IMR-90 (cell line): ENCODE measurements around the gene COLEC11. TPM values are rescaled to one million over a fixed set of nuclear protein-coding genes. Genes with fewer than 3 reads are reported as not detected.
A peak's percentile ranks its signal among the peaks of the same experiment; 100 is the strongest.

ENCODE experiments used
- ATAC-seq: fragments of 200-7000 bp; cut with Tn5 transposase; 2 replicates; pipeline ENCODE4 v1.9.1; 2020; ENCODE audit warnings: low read depth, mild to moderate bottlenecking, moderate library complexity
- BruUV-seq: library from RNA; stranded (reverse); fragments of 400-500 nt; replicated peaks from 2 replicates; lab custom pipeline; 2021; lab: Mats Ljungman, UMichigan
- CTCF ChIA-PET: fragments of 300-600 bp; formaldehyde crosslinking; extraction: SDS; loops from one replicate; lab custom pipeline; 2021; ENCODE audit warnings: antibody characterized with exemption; lab: Yijun Ruan, JAX
- POLR2A ChIA-PET: fragments of 300-600 bp; sonication (Branson Sonifier 250); formaldehyde crosslinking; loops from one replicate; lab custom pipeline; 2022; ENCODE audit warnings: antibody characterized with exemption; ENCODE audit not compliant: unreplicated experiment; lab: Charles Lee
- DNase-seq: peaks from one replicate; pipeline ENCODE4 v3.0.0; 2013
- H2AFZ ChIP-seq: replicated peaks from 2 replicates; pipeline ENCODE3; 2013; ENCODE audit warnings: low read length, mild to moderate bottlenecking; ENCODE audit not compliant: poor library complexity
- H2AK5ac ChIP-seq: 2 replicates; pipeline ENCODE4 v1.6.1; 2013; ENCODE audit warnings: low read depth, low read length, inconsistent platforms
- H2AK9ac ChIP-seq: replicated peaks from 2 replicates; pipeline ENCODE3; 2013; ENCODE audit warnings: mild to moderate bottlenecking, low read depth, low read length, moderate library complexity; ENCODE audit not compliant: poor library complexity
- H2BK120ac ChIP-seq: 2 replicates; pipeline ENCODE4 v1.6.1; 2013; ENCODE audit warnings: low read depth, low read length, inconsistent platforms
- H2BK15ac ChIP-seq: 3 replicates; pipeline ENCODE4 v1.6.1; 2013; ENCODE audit warnings: low read depth, low read length, inconsistent platforms
- H2BK20ac ChIP-seq: 2 replicates; pipeline ENCODE4 v1.6.1; 2013; ENCODE audit warnings: low read depth, mild to moderate bottlenecking, inconsistent platforms, low read length, moderate library complexity
- H2BK5ac ChIP-seq: 2 replicates; pipeline ENCODE4 v1.6.1; 2013; ENCODE audit warnings: mild to moderate bottlenecking, low read depth, low read length, inconsistent platforms; ENCODE audit not compliant: poor library complexity, severe bottlenecking
- H3K14ac ChIP-seq: replicated peaks from 2 replicates; pipeline ENCODE4 v1.6.1; 2013; ENCODE audit warnings: low read depth, low read length, inconsistent platforms
- H3K18ac ChIP-seq: 2 replicates; pipeline ENCODE4 v1.6.1; 2013; ENCODE audit warnings: low read depth, low read length, control low read depth
- H3K23ac ChIP-seq: 2 replicates; pipeline ENCODE4 v1.6.1; 2013; ENCODE audit warnings: low read depth, low read length, inconsistent platforms
- H3K27ac ChIP-seq: 2 replicates; pipeline ENCODE4 v1.5.1; 2013; ENCODE audit warnings: mild to moderate bottlenecking, control low read depth, low read length; ENCODE audit not compliant: insufficient read depth
- H3K27me3 ChIP-seq: 2 replicates; pipeline ENCODE4 v1.6.1; 2013; ENCODE audit warnings: low read length; ENCODE audit not compliant: control insufficient read depth, insufficient read depth
- H3K36me3 ChIP-seq: 2 replicates; pipeline ENCODE4 v1.6.1; 2013; ENCODE audit warnings: low read length, mixed read lengths; ENCODE audit not compliant: control insufficient read depth, insufficient read depth
- H3K4ac ChIP-seq: 2 replicates; pipeline ENCODE4 v1.6.1; 2013; ENCODE audit warnings: low read depth, low read length, inconsistent platforms
- H3K4me1 ChIP-seq: 2 replicates; pipeline ENCODE4 v1.6.1; 2013; ENCODE audit warnings: low read length, mixed read lengths; ENCODE audit not compliant: control insufficient read depth, insufficient read depth
- H3K4me2 ChIP-seq: 2 replicates; pipeline ENCODE4 v1.6.1; 2013; ENCODE audit warnings: low read depth, mild to moderate bottlenecking, control low read depth, low read length, moderate library complexity
- H3K4me3 ChIP-seq: 2 replicates; pipeline ENCODE4 v1.5.1; 2013; ENCODE audit warnings: low read depth, mild to moderate bottlenecking, control low read depth, low read length, moderate library complexity; ENCODE audit not compliant: insufficient read depth
- H3K56ac ChIP-seq: 2 replicates; pipeline ENCODE4 v1.6.1; 2013; ENCODE audit warnings: low read length, inconsistent platforms; ENCODE audit not compliant: insufficient read depth; ENCODE audit errors: extremely low read depth
- H3K79me1 ChIP-seq, 2 experiments: 2 replicates each; pipeline ENCODE4 v1.6.1; 2013; ENCODE audit warnings: low read length in 2 of 2, inconsistent platforms in 1 of 2, low read depth in 1 of 2
- H3K9ac ChIP-seq: 2 replicates; pipeline ENCODE4 v1.6.1; 2013; ENCODE audit warnings: low read depth, low read length, control low read depth
- H3K9me1 ChIP-seq: 2 replicates; pipeline ENCODE4 v1.6.1; 2013; ENCODE audit warnings: low read length, inconsistent platforms; ENCODE audit not compliant: insufficient read depth
- H3K9me3 ChIP-seq: 2 replicates; pipeline ENCODE4 v1.6.1; 2013; ENCODE audit warnings: low read length; ENCODE audit not compliant: control insufficient read depth, insufficient read depth
- H4K20me1 ChIP-seq: 2 replicates; pipeline ENCODE4 v1.6.1; 2013; ENCODE audit warnings: low read length, inconsistent platforms; ENCODE audit not compliant: insufficient read depth
- H4K5ac ChIP-seq: 2 replicates; pipeline ENCODE4 v1.6.1; 2013; ENCODE audit warnings: mild to moderate bottlenecking, low read depth, low read length, control low read depth
- H4K8ac ChIP-seq, 2 experiments: 2 replicates each; pipeline ENCODE4 v1.6.1; 2013; ENCODE audit warnings: low read depth in 2 of 2, low read length in 2 of 2, control low read depth in 1 of 2, inconsistent platforms in 1 of 2
- H4K91ac ChIP-seq: 2 replicates; pipeline ENCODE4 v1.6.1; 2013; ENCODE audit warnings: low read depth, low read length, inconsistent platforms; ENCODE audit not compliant: insufficient read depth
- BHLHE40 ChIP-seq: fragments of 150-350 bp; IDR thresholded peaks from 2 replicates; pipeline ENCODE4 v1.6.1; 2016; ENCODE audit warnings: mild to moderate bottlenecking, low read depth, low read length
- CEBPB ChIP-seq: IDR thresholded peaks from 2 replicates; pipeline ENCODE4 v1.6.1; 2012; ENCODE audit warnings: low read depth, low read length, improper control_type of control experiment
- FOS ChIP-seq: fragments of 150-350 bp; IDR thresholded peaks from 2 replicates; pipeline ENCODE4 v1.6.1; 2016; ENCODE audit warnings: low read depth, low read length
- MAFK ChIP-seq: IDR thresholded peaks from 2 replicates; pipeline ENCODE4 v1.6.1; 2012; ENCODE audit warnings: low read depth, low read length, improper control_type of control experiment
- MAZ ChIP-seq: IDR thresholded peaks from 2 replicates; pipeline ENCODE4 v1.6.1; 2012; ENCODE audit warnings: low read depth, mild to moderate bottlenecking, low read length, improper control_type of control experiment, moderate library complexity, borderline replicate concordance
- MXI1 ChIP-seq: IDR thresholded peaks from 2 replicates; pipeline ENCODE4 v1.6.1; 2012; ENCODE audit warnings: low read depth, mild to moderate bottlenecking, low read length, moderate library complexity, borderline replicate concordance
- NFE2L2 ChIP-seq: fragments of 150-350 bp; IDR thresholded peaks from 2 replicates; pipeline ENCODE4 v1.6.1; 2016; ENCODE audit warnings: low read depth, mild to moderate bottlenecking, low read length
- RAD21 ChIP-seq: IDR thresholded peaks from 2 replicates; pipeline ENCODE4 v1.6.1; 2012; ENCODE audit warnings: low read length, improper control_type of control experiment
- RCOR1 ChIP-seq: IDR thresholded peaks from 2 replicates; pipeline ENCODE4 v1.6.1; 2012; ENCODE audit warnings: mild to moderate bottlenecking, low read length, improper control_type of control experiment; ENCODE audit not compliant: insufficient replicate concordance
- RFX5 ChIP-seq: IDR thresholded peaks from 2 replicates; pipeline ENCODE4 v1.8.0; 2012; ENCODE audit warnings: low read depth, mild to moderate bottlenecking, low read length, moderate library complexity
- SMC3 ChIP-seq: fragments of 150-350 bp; IDR thresholded peaks from 2 replicates; pipeline ENCODE4 v1.6.1; 2016; ENCODE audit warnings: low read depth, mild to moderate bottlenecking, antibody characterized with exemption, low read length, moderate library complexity
- USF2 ChIP-seq: fragments of 150-350 bp; IDR thresholded peaks from 2 replicates; pipeline ENCODE4 v1.6.1; 2017; ENCODE audit warnings: mild to moderate bottlenecking, antibody characterized with exemption, low read length, low read depth
- WGBS, 2 experiments: methylation state at CpG; one replicate each; pipeline versions ENCODE4 v1.1.5 to v1.1.7; 2013; ENCODE audit warnings: missing lambda C conversion rate in 2 of 2; ENCODE audit not compliant: insufficient read length in 1 of 2; ENCODE audit errors: extremely low coverage in 2 of 2; 5-methylcytosine and 5-hydroxymethylcytosine counted together
- dilution Hi-C: fragments of 300-500 bp; cut with HindIII; formaldehyde crosslinking; loops from one replicate; pipeline ENCODE4 v1.14.3; 2018; ENCODE audit warnings: low sequenced_read_pairs; ENCODE audit not compliant: unreplicated experiment
- in situ Hi-C: fragments of 300-500 bp; cut with MboI; formaldehyde crosslinking; loops from 3 replicates; pipeline ENCODE4 v1.14.3; 2019; ENCODE audit warnings: low sequenced_read_pairs, inconsistent platforms, mixed read lengths
- intact Hi-C: fragments of 100-400 bp; cut with micrococcal nuclease; formaldehyde crosslinking; loops from 2 replicates; pipeline ENCODE4 v1.10.0; 2022
- polyA plus RNA-seq, 3 experiments: library from polyadenylated mRNA; depleted of rRNA; stranded (reverse); fragments of >200 nt; gene quantifications; 2 replicates each; pipeline ENCODE4 v1.2.3, GENCODE V29; 2012; ENCODE audit warnings: low replicate concordance in 1 of 3
- total RNA-seq: library from RNA; depleted of rRNA; stranded (reverse); fragments of >200 nt; gene quantifications from 2 replicates; pipeline ENCODE4 v1.2.3, GENCODE V29; 2012
- TF ChIP-seq, protein P1 (sequence below): fragments of 150-350 bp; IDR thresholded peaks from 2 replicates; pipeline ENCODE4 v1.6.1; 2016; ENCODE audit warnings: low read depth, mild to moderate bottlenecking, low read length, moderate library complexity, borderline replicate concordance

COLEC11 gene
- total and polyA plus RNA-seq, 2 of the 4 experiments (the other 2 are of a cell fraction), result under 0.01 to 0.24 TPM

DNA sequence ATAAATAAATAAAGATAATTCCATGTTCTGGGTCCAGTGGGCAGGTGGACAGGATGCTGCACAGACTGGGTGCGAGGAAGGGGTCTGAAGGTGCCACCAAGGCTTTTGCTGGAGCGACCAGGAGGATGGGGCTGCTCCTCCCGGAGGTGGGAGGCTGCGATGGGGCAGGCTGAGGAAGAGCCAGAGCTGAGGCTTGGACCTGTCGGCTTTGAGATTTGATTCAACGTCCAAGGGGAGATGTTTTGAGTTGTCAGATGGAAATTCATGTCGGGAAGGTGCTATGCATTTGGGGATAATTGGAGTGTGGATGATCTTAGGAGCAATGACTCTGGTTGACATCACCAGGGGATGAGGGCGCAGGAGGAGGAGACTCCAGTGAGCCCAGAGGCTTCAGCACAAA, 74.7 kb downstream of the COLEC11 start:
- no peak overlapping the region for H2AFZ ChIP-seq
- peak overlapping the region; percentile 16 for H2AK9ac ChIP-seq
- H3K4me2 ChIP-seq, result no peak overlapping the region
- WGBS, 2 experiments, result 72% methylated on average over 6 of the region's 8 CpGs; no CpG with 5 or more reads in 1 of the 2 experiments
- H3K23ac ChIP-seq, result no peak overlapping the region
- no peak overlapping the region for H4K5ac ChIP-seq
- no peak overlapping the region for H2BK120ac ChIP-seq
- H3K9me3 ChIP-seq, result no peaks in the 10 kb centered on the region
- no peaks in the 10 kb centered on the region; the same call in 1 of the 2 replicates for H3K27me3 ChIP-seq
- no peak overlapping the region for H4K91ac ChIP-seq
- H3K4me1 ChIP-seq, result peaks cover 4% of the 10 kb centered on the region; the same call in 1 of the 2 replicates
- H3K9me1 ChIP-seq, result no peaks in the 10 kb centered on the region
- intact Hi-C loops, result no loop called here
- no peaks in the 10 kb centered on the region for H4K20me1 ChIP-seq
- H3K79me1 ChIP-seq, result no peaks in the 10 kb centered on the region
- ChIA-PET POLR2A (no interaction called here), CTCF (no interaction called here)
- H3K36me3 ChIP-seq, result no peaks in the 10 kb centered on the region
- no peak overlapping the region for H2AK5ac ChIP-seq
- dilution Hi-C loops, result no loop called here
- no peak overlapping the region for H3K56ac ChIP-seq
- no peak overlapping the region for H4K8ac ChIP-seq
- no peak for DNase-seq
- no peak overlapping the region for H3K27ac ChIP-seq
- TF ChIP-seq MAZ (no peak), SMC3 (no peak), MXI1 (no peak), BHLHE40 (no peak), NFE2L2 (no peak), RAD21 (no peak), RCOR1 (no peak), FOS (no peak), CEBPB (no peak), MAFK (no peak), USF2 (no peak), RFX5 (no peak)
- TF ChIP-seq, protein P1, sequence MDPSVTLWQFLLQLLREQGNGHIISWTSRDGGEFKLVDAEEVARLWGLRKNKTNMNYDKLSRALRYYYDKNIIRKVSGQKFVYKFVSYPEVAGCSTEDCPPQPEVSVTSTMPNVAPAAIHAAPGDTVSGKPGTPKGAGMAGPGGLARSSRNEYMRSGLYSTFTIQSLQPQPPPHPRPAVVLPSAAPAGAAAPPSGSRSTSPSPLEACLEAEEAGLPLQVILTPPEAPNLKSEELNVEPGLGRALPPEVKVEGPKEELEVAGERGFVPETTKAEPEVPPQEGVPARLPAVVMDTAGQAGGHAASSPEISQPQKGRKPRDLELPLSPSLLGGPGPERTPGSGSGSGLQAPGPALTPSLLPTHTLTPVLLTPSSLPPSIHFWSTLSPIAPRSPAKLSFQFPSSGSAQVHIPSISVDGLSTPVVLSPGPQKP, result no peak
- no peak for ATAC-seq
- no TSS peak for BruUV-seq
- in situ Hi-C loops, result loop anchor here (25.0 kb wide), 1 partner anchor 1807 kb away; no protein-coding TSS in a partner anchor
- H2BK15ac ChIP-seq, result no peak overlapping the region
- no peak overlapping the region for H3K4me3 ChIP-seq
- no peak overlapping the region for H3K18ac ChIP-seq
- H3K4ac ChIP-seq, result no peak overlapping the region
- H3K9ac ChIP-seq, result no peak overlapping the region
- H3K14ac ChIP-seq, result no peak overlapping the region
- no peak overlapping the region for H2BK20ac ChIP-seq
- no peak overlapping the region for H2BK5ac ChIP-seq
